Thyroid gland (tissue), 4 donors: ENCODE results near the gene FOXO3.

ENCODE experiments used
- CTCF ChIP-seq, 6 experiments: fragments of 200-600 bp in 3 of 6; fragments of 450-650 bp in 3 of 6; sonication (generic) in 3 of 6; IDR thresholded peaks; one replicate each; pipeline ENCODE4 v1.5.1; 2016 to 2019; ENCODE audit warnings: antibody characterized with exemption in 6 of 6, mild to moderate bottlenecking in 2 of 6, inconsistent platforms in 1 of 6, moderate library complexity in 1 of 6
- POLR2A ChIP-seq, 2 donors: fragments of 450-650 bp; IDR thresholded peaks; one replicate each; pipeline ENCODE4 v1.6.1; 2017; ENCODE audit warnings: antibody characterized with exemption in 2 of 2, mild to moderate bottlenecking in 2 of 2, moderate library complexity in 1 of 2

- TF ChIP-seq CTCF (IDR thresholded peaks at IDR 0.05) (no peak), POLR2A (IDR thresholded peaks at IDR 0.05) (no peak)
Observed at GRCh38 chr6:108698593-108699289, 138.0 kb downstream of the FOXO3 start.
